ENCODE measurements around the gene SHISAL1. TPM values are rescaled to one million over a fixed set of nuclear protein-coding genes. Genes with fewer than 3 reads are reported as not detected.

SHISAL1 gene
- total and polyA plus RNA-seq, 2 donors (not counting 3 experiments of a cell fraction or from before 2014, with no cell fraction given) = 0.01 to 0.07 TPM

DNA sequence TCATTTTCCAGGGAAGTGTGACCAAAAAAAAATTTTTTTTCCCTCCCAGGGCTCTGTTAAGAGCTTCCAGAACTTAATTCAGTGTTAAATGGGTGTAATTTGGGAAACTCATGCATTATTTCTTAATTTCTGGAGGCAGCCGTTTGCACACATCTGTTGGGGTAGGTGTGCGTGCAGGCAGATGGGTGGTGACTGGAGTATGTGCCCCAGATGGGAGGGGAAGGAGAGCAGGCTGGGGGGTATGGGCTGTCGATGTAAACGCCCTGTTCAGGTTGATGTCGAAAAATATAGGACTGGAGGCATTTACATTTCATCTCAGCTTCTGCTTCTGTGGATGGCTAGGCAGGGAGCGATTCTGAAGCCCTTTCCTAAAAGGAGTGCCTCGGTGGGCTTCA is 13.7 kb upstream of the SHISAL1 start:
- no peaks in the 10 kb centered on the region for H3K36me3 ChIP-seq (ENCODE audit: control insufficient read depth in 2 of 2, extremely low read depth in 1 of 2, insufficient read depth in 2 of 2, low read length in 2 of 2)
- H3K27me3 ChIP-seq (ENCODE audit: control insufficient read depth in 2 of 2, insufficient read depth in 2 of 2, low read length in 2 of 2) = peaks cover 18 to 25% of the 10 kb centered on the region in 2 experiments
- no peaks in the 10 kb centered on the region for H3K79me2 ChIP-seq (ENCODE audit: control insufficient read depth, insufficient read depth, low read length)
- DNase-seq (ENCODE audit: low read depth, low spot score) (no peak), FAIRE-seq (peak; percentile 8)
- dilution Hi-C loops (cut with MboI; ENCODE audit: extremely low pct_ligation_motif_present, low sequenced_read_pairs) = no loop called here
- H3K27ac ChIP-seq (ENCODE audit: insufficient read depth, low read depth, low read length) = no peak overlapping the region
- H3K9ac ChIP-seq (replicated peaks; ENCODE audit: extremely low read depth, insufficient read depth, low read length) = peak overlapping the region; percentile 44
- no peaks in the 10 kb centered on the region for H4K20me1 ChIP-seq (replicated peaks; ENCODE audit: control insufficient read depth, extremely low read depth, insufficient read depth, low read length)
- H3K4me2 ChIP-seq (ENCODE audit: insufficient read depth, low read length) = peak overlapping the region; percentile 96
- CTCF ChIA-PET = interaction anchor here (0.7 to 2.2 kb wide), 12 partner anchors 10 to 333 kb away, joined by 3 to 14 read pairs (median 4); no protein-coding TSS in a partner anchor
- H3K4me1 ChIP-seq (ENCODE audit: control insufficient read depth, extremely low read depth, insufficient read depth, low read length) = no peaks in the 10 kb centered on the region
- intact Hi-C loops (cut with micrococcal nuclease) = loop anchor here (5.0 kb wide), 1 partner anchor 334 kb away; no protein-coding TSS in a partner anchor
- H3K9me3 ChIP-seq (replicated peaks; ENCODE audit: control insufficient read depth, insufficient read depth, low read length) = no peaks in the 10 kb centered on the region
- H3K4me3 ChIP-seq (replicated peaks in 1 of 3; ENCODE audit: insufficient read depth in 1 of 3, low read depth in 1 of 3, low read length in 3 of 3) = peak overlapping the region; percentile 42 to 89 (median 84)
- peak overlapping the region; percentile 44 for H2AFZ ChIP-seq (ENCODE audit: low read depth, low read length)
- TF ChIP-seq FOS (IDR thresholded peaks at IDR 0.05; ENCODE audit: borderline replicate concordance, insufficient read depth, low read length) = no peak
- TF ChIP-seq, protein P1, sequence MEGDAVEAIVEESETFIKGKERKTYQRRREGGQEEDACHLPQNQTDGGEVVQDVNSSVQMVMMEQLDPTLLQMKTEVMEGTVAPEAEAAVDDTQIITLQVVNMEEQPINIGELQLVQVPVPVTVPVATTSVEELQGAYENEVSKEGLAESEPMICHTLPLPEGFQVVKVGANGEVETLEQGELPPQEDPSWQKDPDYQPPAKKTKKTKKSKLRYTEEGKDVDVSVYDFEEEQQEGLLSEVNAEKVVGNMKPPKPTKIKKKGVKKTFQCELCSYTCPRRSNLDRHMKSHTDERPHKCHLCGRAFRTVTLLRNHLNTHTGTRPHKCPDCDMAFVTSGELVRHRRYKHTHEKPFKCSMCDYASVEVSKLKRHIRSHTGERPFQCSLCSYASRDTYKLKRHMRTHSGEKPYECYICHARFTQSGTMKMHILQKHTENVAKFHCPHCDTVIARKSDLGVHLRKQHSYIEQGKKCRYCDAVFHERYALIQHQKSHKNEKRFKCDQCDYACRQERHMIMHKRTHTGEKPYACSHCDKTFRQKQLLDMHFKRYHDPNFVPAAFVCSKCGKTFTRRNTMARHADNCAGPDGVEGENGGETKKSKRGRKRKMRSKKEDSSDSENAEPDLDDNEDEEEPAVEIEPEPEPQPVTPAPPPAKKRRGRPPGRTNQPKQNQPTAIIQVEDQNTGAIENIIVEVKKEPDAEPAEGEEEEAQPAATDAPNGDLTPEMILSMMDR (IDR thresholded peaks at IDR 0.05; ENCODE audit: extremely low read depth in 1 of 2, insufficient read depth in 1 of 2, low read depth in 1 of 2, low read length in 2 of 2) = no peak
- no peak for TF ChIP-seq MYC (IDR thresholded peaks at IDR 0.05; ENCODE audit: low read depth, low read length)
- no peak for TF ChIP-seq JUN (IDR thresholded peaks at IDR 0.05; ENCODE audit: borderline replicate concordance, insufficient read depth, insufficient read length, low read depth)
- no peak for TF ChIP-seq EZH2 (IDR thresholded peaks at IDR 0.05; ENCODE audit: borderline replicate concordance, low read depth, low read length, severe bottlenecking)
- TF ChIP-seq POLR2AphosphoS5 (IDR thresholded peaks at IDR 0.05; ENCODE audit: insufficient read depth, low read depth, low read length) = no peak
- no peak for TF ChIP-seq POLR2A (IDR thresholded peaks at IDR 0.05; ENCODE audit: low read depth, low read length)
- TF ChIP-seq GATA2 (IDR thresholded peaks at IDR 0.05; ENCODE audit: insufficient read depth, insufficient read length, low read depth, low read length) = no peak
- TF ChIP-seq, protein P2, sequence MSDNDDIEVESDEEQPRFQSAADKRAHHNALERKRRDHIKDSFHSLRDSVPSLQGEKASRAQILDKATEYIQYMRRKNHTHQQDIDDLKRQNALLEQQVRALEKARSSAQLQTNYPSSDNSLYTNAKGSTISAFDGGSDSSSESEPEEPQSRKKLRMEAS (IDR thresholded peaks at IDR 0.05; ENCODE audit: insufficient read depth, insufficient read length) = no peak
- POLR2A ChIA-PET = interaction anchor here (0.8 kb wide), 1 partner anchor 20 kb away, joined by 3 read pairs; no protein-coding TSS in a partner anchor
- no peaks in the 10 kb centered on the region for H3K9me1 ChIP-seq (replicated peaks; ENCODE audit: control insufficient read depth, extremely low read depth, insufficient read depth, low read length)
- BruUV-seq (replicated peaks) = no TSS peak
